Mononuclear cell (primary cell): ENCODE results near the gene SOSTDC1. TPM values are rescaled to one million over a fixed set of nuclear protein-coding genes. Genes with fewer than 3 reads are reported as not detected.

Experiments
- H3K27me3 ChIP-seq: 2 replicates; pipeline ENCODE4 v1.6.0; 2011; ENCODE audit warnings: low read length, control low read depth; ENCODE audit not compliant: insufficient read depth
- H3K4me1 ChIP-seq: 2 replicates; pipeline ENCODE4 v1.5.1; 2011; ENCODE audit warnings: mild to moderate bottlenecking, low read length, control low read depth; ENCODE audit not compliant: insufficient read depth
- H3K4me3 ChIP-seq: 2 replicates; pipeline ENCODE4 v1.5.1; 2011; ENCODE audit warnings: mild to moderate bottlenecking, low read length, moderate library complexity
- H3K9me3 ChIP-seq: 2 replicates; pipeline ENCODE4 v1.5.1; 2011; ENCODE audit warnings: low read depth, mild to moderate bottlenecking, control low read depth, low read length
- total RNA-seq: library from RNA; depleted of rRNA; stranded (reverse); fragments of >200 nt; gene quantifications from one replicate; pipeline ENCODE4 v1.2.3, GENCODE V29; 2012

Gene SOSTDC1
- total RNA-seq, 1 donor: not detected

DNA sequence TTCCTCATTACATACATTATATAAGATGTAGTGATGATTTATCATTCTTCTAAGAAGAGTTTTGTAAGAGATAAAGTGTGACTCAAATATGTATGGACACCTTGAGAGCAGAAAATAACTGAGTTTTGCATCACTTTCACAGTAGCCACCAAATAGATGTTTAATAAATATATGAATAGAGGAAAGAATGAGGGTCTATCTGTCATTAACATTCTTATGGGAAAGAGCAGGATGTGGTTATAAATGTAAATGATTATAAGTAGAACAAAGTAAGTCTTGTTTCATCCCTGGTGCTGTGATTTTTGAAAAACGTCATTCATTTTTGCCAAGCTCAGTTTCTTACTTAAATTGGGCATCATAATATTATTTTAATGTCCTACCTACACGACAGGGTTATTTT, 29.2 kb downstream of the SOSTDC1 start:
- Histone ChIP-seq H3K9me3 (no peaks in the 10 kb centered on the region), H3K4me3 (no peak overlapping the region), H3K4me1 (no peaks in the 10 kb centered on the region), H3K27me3 (no peaks in the 10 kb centered on the region)

DNA sequence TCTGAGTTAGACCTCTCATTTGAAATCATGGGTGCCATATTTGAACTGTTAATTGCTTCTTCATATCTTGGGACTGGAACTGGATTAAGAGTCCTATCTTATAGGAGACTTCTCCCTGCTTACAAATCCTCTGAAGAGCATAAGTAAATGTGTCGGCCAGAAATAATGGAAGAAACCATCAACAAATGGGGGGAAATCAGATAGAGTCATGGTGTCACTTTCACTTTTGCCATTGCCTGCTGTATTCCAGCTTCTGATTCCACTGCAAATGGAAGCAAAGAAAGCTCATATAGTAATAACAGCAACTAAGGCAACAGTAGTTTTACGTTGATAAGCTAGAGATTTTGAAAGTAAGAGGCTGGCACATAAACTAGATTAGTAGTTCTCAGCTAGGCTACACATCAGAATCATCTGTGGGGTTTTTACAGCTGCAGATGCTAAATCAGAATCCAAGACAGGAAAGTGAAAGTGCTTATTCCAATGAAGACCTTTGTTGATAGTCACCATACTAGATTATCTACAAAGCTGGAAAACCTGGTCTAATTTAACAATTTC, 31.9 kb downstream of the SOSTDC1 start:
- H3K9me3 ChIP-seq: no peaks in the 10 kb centered on the region
- no peak overlapping the region for H3K4me3 ChIP-seq
- no peaks in the 10 kb centered on the region for H3K27me3 ChIP-seq
- no peaks in the 10 kb centered on the region for H3K4me1 ChIP-seq

DNA sequence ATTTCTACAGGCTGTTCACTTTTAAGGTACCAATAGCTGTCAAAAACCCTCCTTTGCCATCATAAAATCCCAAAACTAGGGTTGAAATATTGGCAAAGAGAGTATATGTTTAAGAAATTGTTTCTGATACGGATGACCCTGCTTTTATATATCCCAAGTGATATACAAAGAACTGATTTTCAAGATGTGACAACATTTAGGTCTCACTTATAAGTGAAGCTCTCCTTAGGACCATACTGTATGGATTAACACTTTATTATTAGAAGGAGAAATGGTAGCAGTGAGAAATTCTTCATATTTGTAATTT, 33.2 kb downstream of the SOSTDC1 start:
- H3K9me3 ChIP-seq: no peaks in the 10 kb centered on the region
- no peak overlapping the region for H3K4me3 ChIP-seq
- H3K4me1 ChIP-seq: no peaks in the 10 kb centered on the region
- no peaks in the 10 kb centered on the region for H3K27me3 ChIP-seq

DNA sequence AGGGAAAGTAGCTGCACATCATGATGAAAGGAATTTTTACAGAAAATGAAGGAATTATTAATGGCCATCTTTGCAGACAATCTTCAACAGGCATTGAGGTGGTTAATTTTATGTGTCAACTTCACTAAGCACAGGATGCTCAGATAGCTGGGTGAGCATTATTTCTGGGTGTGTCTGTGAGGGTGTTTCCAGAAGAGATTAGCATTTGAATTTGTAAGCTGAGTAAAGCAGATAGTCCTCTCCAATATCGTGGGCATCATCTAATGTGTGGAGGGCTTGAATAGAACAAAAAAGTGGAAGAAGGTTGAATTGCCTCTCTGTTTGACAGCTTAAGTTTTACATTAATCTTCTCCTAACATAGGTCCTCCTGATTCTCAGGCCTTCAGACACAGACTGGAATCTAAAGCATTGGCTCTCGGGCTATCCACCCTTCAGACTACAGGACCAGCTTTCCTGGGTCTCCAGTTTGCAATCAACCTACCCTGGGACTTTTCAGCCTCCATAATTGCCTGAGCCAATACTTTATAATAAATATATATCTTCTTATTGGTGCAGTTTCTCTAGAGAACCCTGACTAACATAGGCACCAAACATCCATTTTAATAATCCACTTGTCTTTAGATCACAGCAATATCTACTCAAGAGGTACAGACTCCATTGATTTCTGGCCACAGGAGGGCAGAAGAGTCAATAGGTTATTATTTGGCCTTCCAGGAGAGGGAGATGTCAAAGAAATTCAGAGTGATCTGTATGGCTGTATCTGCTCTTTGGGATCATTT, 33.7 kb downstream of the SOSTDC1 start:
- Histone ChIP-seq H3K9me3 (no peaks in the 10 kb centered on the region), H3K4me1 (no peaks in the 10 kb centered on the region), H3K4me3 (no peak overlapping the region), H3K27me3 (no peaks in the 10 kb centered on the region)

- H3K4me3 ChIP-seq: no peak overlapping the region
- H3K27me3 ChIP-seq: no peaks in the 10 kb centered on the region
- no peaks in the 10 kb centered on the region for H3K9me3 ChIP-seq
Observed at GRCh38 chr7:16430133-16430532, 35.4 kb downstream of the SOSTDC1 start.

GRCh38 chr7:16428672-16429071, 36.9 kb downstream of the SOSTDC1 start:
- H3K9me3 ChIP-seq: no peaks in the 10 kb centered on the region
- H3K27me3 ChIP-seq: no peaks in the 10 kb centered on the region
- H3K4me3 ChIP-seq: no peak overlapping the region
- no peaks in the 10 kb centered on the region for H3K4me1 ChIP-seq

More at GRCh38 chr7:16430133-16430532, 35.4 kb downstream of the SOSTDC1 start:
- no peaks in the 10 kb centered on the region for H3K4me1 ChIP-seq

GRCh38 chr7:16428182-16428581, 37.4 kb downstream of the SOSTDC1 start:
- no peak overlapping the region for H3K4me3 ChIP-seq
- H3K9me3 ChIP-seq: no peaks in the 10 kb centered on the region
- no peaks in the 10 kb centered on the region for H3K4me1 ChIP-seq
- H3K27me3 ChIP-seq: no peaks in the 10 kb centered on the region

DNA sequence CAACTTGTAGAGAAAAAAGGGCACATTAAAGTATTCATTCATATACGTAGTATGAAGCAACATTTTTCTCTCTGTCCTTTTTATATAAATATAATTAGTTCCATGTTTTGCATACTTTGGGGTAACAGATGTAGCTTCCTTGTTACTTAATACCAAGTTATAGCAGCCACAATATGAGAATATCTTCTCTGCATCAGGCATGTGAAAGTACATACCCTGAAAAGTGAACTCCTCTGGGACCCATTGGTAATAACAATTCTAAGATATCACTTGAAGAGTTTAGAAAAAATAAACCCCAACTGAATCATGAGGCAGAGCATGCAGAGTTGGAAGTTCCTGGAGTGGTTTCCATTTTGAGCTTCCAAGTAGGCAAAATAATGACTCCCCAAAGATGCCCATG, 41.8 kb downstream of the SOSTDC1 start:
- Histone ChIP-seq H3K4me1 (peaks cover 23% of the 10 kb centered on the region), H3K9me3 (no peaks in the 10 kb centered on the region), H3K27me3 (no peaks in the 10 kb centered on the region), H3K4me3 (no peak overlapping the region)

GRCh38 chr7:16422917-16423316, 42.6 kb downstream of the SOSTDC1 start:
- H3K9me3 ChIP-seq: no peaks in the 10 kb centered on the region
- no peak overlapping the region for H3K4me3 ChIP-seq
- H3K27me3 ChIP-seq: no peaks in the 10 kb centered on the region
- peaks cover 23% of the 10 kb centered on the region for H3K4me1 ChIP-seq

DNA sequence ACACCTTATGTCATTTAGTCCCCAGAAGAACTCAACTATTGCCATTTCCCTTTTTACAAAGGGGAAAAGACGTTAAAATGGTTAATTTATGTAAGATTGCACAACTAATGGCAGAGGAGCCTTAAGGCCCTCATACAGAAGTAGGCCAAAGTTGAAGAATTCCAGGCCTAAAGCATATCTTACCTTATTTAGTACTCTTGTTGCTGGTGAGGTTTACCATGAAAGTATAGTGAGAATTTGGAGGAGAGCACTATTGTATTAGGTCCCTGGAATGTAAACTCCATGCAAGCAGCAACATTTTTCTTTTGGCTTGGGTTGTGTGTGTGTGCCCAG, 43.5 kb downstream of the SOSTDC1 start:
- H3K27me3 ChIP-seq: no peaks in the 10 kb centered on the region
- H3K4me3 ChIP-seq: no peak overlapping the region
- H3K9me3 ChIP-seq: no peaks in the 10 kb centered on the region
- H3K4me1 ChIP-seq: peaks cover 28% of the 10 kb centered on the region

DNA sequence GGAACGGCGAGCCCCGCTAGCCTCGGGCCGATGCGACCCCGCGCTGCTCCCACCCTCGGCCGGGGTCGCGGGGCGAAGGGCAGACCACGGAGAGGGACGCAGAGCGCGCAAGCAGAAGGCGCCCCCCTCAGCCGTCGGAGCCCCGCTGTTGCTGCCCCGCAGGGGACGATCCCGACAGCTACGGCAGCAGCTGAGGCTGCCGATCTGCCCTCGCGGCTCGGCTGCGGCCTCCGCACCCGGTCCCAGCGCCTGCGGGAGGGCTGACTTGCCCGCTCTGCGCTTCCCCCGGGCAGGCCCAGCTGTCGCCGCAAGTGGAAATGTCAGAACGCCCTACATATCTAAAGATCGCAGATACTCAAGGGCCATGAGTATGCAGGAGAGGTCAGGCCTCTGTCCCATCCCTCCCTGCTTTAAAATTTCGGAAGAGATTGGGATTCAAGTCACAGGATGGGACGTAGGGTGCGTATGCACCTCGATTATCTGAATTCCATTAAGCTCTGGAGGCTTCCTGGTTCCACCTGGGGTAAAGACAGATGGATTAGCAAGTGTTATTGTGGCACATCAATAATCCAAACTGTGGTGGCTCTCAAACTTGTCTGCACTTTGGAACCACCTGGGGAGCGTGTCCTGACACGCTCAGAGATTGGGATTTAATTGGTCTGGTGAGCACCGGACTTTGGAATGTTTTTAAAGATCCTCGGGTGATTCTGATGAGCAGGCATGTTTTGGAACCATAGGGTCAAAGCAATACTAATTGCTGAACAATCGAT, 44.0 kb downstream of the SOSTDC1 start, which contains the start of gene CRPPA:
CRPPA (minus strand) TSS at position 206 of the 770 bp plus-strand sequence. CDS start 216 bp downstream, outside the sequence.
- Histone ChIP-seq H3K27me3 (no peaks in the 10 kb centered on the region), H3K4me1 (peaks cover 28% of the 10 kb centered on the region), H3K9me3 (no peaks in the 10 kb centered on the region), H3K4me3 (peak within 1 kb of the TSS; percentile 54)

- Histone ChIP-seq H3K4me3 (peak overlapping the region; percentile 54), H3K4me1 (peaks cover 28% of the 10 kb centered on the region), H3K27me3 (no peaks in the 10 kb centered on the region)
Observed at GRCh38 chr7:16420649-16421332, 44.7 kb downstream of the SOSTDC1 start.

GRCh38 chr7:16420329-16420648, 45.2 kb downstream of the SOSTDC1 start:
- Histone ChIP-seq H3K27me3 (no peaks in the 10 kb centered on the region), H3K4me3 (peak overlapping the region; percentile 54), H3K4me1 (peaks cover 28% of the 10 kb centered on the region), H3K9me3 (no peaks in the 10 kb centered on the region)

More at GRCh38 chr7:16420649-16421332, 44.7 kb downstream of the SOSTDC1 start:
- H3K9me3 ChIP-seq: no peaks in the 10 kb centered on the region

- H3K27me3 ChIP-seq: no peaks in the 10 kb centered on the region
- no peaks in the 10 kb centered on the region for H3K9me3 ChIP-seq
- peaks cover 28% of the 10 kb centered on the region for H3K4me1 ChIP-seq
- no peak overlapping the region for H3K4me3 ChIP-seq
Observed at GRCh38 chr7:16419859-16420258, 45.7 kb downstream of the SOSTDC1 start.

- H3K9me3 ChIP-seq: no peaks in the 10 kb centered on the region
- peaks cover 28% of the 10 kb centered on the region for H3K4me1 ChIP-seq
- no peak overlapping the region for H3K4me3 ChIP-seq
- H3K27me3 ChIP-seq: no peaks in the 10 kb centered on the region
Observed at GRCh38 chr7:16419126-16419525, 46.4 kb downstream of the SOSTDC1 start.
